Lower leg skin (tissue), 3 donors: Measurements from ENCODE around the gene PACRG.

Experiments used
- CTCF ChIP-seq, 3 donors: fragments of 450-650 bp; IDR thresholded peaks; one replicate each; pipeline ENCODE4 v1.5.1; 2016; ENCODE audit warnings: antibody characterized with exemption in 3 of 3, mild to moderate bottlenecking in 3 of 3, moderate library complexity in 2 of 3
- POLR2A ChIP-seq, 2 donors: fragments of 450-650 bp; IDR thresholded peaks; one replicate each; pipeline ENCODE4 v1.6.1; 2016 to 2017; ENCODE audit warnings: antibody characterized with exemption in 2 of 2, mild to moderate bottlenecking in 1 of 2, moderate library complexity in 1 of 2

DNA sequence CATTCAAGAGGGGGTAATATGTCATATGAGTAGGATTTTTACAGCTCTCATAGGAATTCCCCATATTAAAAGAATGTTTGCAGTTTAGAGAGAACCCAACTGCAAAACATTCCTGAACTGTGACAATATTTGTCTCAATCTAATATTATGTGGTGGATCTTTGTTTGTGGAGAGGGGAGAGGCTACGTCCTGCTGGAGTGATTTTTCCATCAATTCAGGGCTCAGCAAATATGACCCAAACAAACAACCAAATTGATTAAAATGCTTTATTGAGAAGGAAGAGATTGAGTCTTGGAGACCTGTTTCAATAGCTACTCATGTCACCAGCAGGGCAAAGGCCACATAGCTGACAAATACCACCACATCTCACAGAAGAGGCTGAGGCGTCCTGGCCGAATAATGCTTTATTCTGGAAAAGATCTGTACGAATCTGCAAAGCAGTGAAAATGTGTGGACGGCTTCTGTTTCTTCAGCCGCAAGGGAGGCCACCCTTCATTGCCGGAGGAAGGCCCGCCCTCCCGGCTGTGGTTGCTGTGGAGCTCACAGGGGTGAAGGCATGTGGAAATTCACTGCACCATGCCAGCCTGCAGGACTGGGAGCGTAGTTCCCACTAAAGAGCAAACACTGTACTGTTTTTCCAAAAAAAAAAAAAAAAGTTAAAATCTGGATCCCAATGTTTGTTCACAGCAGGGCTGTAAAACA lies 597.1 kb downstream of the PACRG start:
- TF ChIP-seq POLR2A (IDR thresholded peaks at IDR 0.05), result no peak
- TF ChIP-seq CTCF (IDR thresholded peaks at IDR 0.05), result no peak
